ENCODE data around the gene OR51L1.

OR51L1 gene

DNA sequence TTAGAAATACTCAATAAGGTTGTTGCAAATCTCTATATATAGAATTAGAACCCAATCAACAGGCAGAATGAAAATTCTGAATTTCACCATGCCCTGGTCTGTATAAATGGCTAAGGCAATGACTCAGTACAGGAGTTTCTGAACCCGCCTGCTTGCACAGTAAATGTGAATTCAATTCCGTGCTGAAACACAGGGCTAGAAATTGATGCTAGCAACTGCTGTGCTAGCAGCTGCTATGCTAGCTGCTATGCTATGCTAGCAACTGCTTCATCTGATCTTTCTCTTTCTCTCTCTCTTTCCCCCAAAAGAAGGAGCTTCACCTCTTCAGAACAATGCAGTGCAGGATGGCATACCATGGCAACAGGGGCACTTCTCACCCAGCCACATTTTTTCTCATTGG, 42.0 kb downstream of the OR51L1 start:
- Histone ChIP-seq H3F3A (ENCODE audit: low read depth) (no peaks in the 10 kb centered on the region), H3K79me2 (ENCODE audit: insufficient read depth, low read length) (no peaks in the 10 kb centered on the region), H3K9me2 (replicated peaks; ENCODE audit: low read depth, low read length) (no peaks in the 10 kb centered on the region), H3K4me2 (ENCODE audit: low read depth, low read length, poor library complexity, severe bottlenecking) (no peak overlapping the region), H2AFZ (ENCODE audit: low read length) (no peak overlapping the region), H3K27me3 (ENCODE audit: insufficient read depth, low read length, poor library complexity, severe bottlenecking) (no peaks in the 10 kb centered on the region), H3K9me3 (ENCODE audit: insufficient read depth, low read depth, low read length) (no peaks in the 10 kb centered on the region), H3K36me3 (ENCODE audit: insufficient read depth, low read length) (no peaks in the 10 kb centered on the region), H4K20me1 (ENCODE audit: insufficient read depth, low read length, poor library complexity, severe bottlenecking) (no peaks in the 10 kb centered on the region), H3K9ac (ENCODE audit: low read depth, low read length, poor library complexity, severe bottlenecking) (no peak overlapping the region), H3K4me1 (ENCODE audit: insufficient read depth, low read length, poor library complexity, severe bottlenecking) (no peaks in the 10 kb centered on the region), H3K4me3 (ENCODE audit: low read length, poor library complexity, severe bottlenecking) (no peak overlapping the region)
- TF ChIP-seq, protein P1, sequence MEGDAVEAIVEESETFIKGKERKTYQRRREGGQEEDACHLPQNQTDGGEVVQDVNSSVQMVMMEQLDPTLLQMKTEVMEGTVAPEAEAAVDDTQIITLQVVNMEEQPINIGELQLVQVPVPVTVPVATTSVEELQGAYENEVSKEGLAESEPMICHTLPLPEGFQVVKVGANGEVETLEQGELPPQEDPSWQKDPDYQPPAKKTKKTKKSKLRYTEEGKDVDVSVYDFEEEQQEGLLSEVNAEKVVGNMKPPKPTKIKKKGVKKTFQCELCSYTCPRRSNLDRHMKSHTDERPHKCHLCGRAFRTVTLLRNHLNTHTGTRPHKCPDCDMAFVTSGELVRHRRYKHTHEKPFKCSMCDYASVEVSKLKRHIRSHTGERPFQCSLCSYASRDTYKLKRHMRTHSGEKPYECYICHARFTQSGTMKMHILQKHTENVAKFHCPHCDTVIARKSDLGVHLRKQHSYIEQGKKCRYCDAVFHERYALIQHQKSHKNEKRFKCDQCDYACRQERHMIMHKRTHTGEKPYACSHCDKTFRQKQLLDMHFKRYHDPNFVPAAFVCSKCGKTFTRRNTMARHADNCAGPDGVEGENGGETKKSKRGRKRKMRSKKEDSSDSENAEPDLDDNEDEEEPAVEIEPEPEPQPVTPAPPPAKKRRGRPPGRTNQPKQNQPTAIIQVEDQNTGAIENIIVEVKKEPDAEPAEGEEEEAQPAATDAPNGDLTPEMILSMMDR (conservative IDR thresholded peaks at IDR 0.05; ENCODE audit: low read length), result no peak
- no peak for TF ChIP-seq EZH2phosphoT487 (IDR thresholded peaks at IDR 0.05; ENCODE audit: borderline replicate concordance)

DNA sequence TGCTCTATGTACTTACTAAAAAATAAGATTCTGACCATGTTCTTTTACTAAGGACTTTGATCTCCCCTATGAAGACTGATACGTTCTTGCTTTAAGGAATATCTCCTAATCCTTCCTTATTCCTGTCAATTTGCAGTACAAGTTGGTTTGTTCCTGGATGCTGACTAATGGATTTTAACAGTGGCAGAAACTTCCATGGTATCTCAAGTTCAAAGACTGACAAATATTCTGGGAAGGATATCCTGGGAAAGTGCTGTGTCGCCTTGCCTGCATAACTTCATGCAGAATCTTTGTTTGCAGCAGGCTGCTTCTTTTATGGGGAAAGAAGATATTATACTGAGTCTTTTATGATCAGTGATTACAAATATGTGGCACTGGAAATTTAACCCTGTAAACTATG, 43.3 kb downstream of the OR51L1 start:
- Histone ChIP-seq H3K9me2 (replicated peaks; ENCODE audit: low read depth, low read length) (no peaks in the 10 kb centered on the region), H3K79me2 (ENCODE audit: insufficient read depth, low read length) (no peaks in the 10 kb centered on the region), H3K9me3 (ENCODE audit: insufficient read depth, low read depth, low read length) (no peaks in the 10 kb centered on the region), H3K4me3 (ENCODE audit: low read length, poor library complexity, severe bottlenecking) (no peak overlapping the region), H2AFZ (ENCODE audit: low read length) (no peak overlapping the region), H3F3A (ENCODE audit: low read depth) (no peaks in the 10 kb centered on the region), H4K20me1 (ENCODE audit: insufficient read depth, low read length, poor library complexity, severe bottlenecking) (no peaks in the 10 kb centered on the region), H3K9ac (ENCODE audit: low read depth, low read length, poor library complexity, severe bottlenecking) (no peak overlapping the region), H3K4me2 (ENCODE audit: low read depth, low read length, poor library complexity, severe bottlenecking) (no peak overlapping the region), H3K4me1 (ENCODE audit: insufficient read depth, low read length, poor library complexity, severe bottlenecking) (no peaks in the 10 kb centered on the region), H3K36me3 (ENCODE audit: insufficient read depth, low read length) (no peaks in the 10 kb centered on the region), H3K27me3 (ENCODE audit: insufficient read depth, low read length, poor library complexity, severe bottlenecking) (no peaks in the 10 kb centered on the region)
- no peak for TF ChIP-seq EZH2phosphoT487 (IDR thresholded peaks at IDR 0.05; ENCODE audit: borderline replicate concordance)
- TF ChIP-seq, protein P1 (conservative IDR thresholded peaks at IDR 0.05; ENCODE audit: low read length), result no peak

DNA sequence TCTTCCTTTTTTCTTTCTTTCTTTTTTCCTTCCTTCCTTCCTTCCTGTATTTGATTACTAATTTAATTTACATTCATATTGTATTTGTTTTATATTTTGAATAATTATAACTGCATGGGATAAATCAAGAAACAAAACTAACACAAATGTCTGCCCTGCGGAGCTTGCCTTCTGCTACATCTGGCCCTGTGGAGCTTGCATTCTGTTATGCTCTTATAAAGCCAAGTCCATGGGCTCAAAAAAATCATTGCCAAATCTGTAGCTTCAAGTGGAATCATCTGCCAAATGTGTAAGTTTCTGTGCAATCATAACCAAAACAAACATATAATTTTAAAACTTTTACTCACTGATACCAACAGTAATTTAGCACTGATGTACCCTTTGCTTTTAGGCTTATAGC, 43.7 kb downstream of the OR51L1 start:
- Histone ChIP-seq H3K4me2 (ENCODE audit: low read depth, low read length, poor library complexity, severe bottlenecking) (no peak overlapping the region), H3F3A (ENCODE audit: low read depth) (no peaks in the 10 kb centered on the region), H3K4me1 (ENCODE audit: insufficient read depth, low read length, poor library complexity, severe bottlenecking) (no peaks in the 10 kb centered on the region), H2AFZ (ENCODE audit: low read length) (no peak overlapping the region), H3K27me3 (ENCODE audit: insufficient read depth, low read length, poor library complexity, severe bottlenecking) (no peaks in the 10 kb centered on the region), H3K79me2 (ENCODE audit: insufficient read depth, low read length) (no peaks in the 10 kb centered on the region), H3K9ac (ENCODE audit: low read depth, low read length, poor library complexity, severe bottlenecking) (no peak overlapping the region), H4K20me1 (ENCODE audit: insufficient read depth, low read length, poor library complexity, severe bottlenecking) (no peaks in the 10 kb centered on the region), H3K36me3 (ENCODE audit: insufficient read depth, low read length) (no peaks in the 10 kb centered on the region), H3K9me3 (ENCODE audit: insufficient read depth, low read depth, low read length) (no peaks in the 10 kb centered on the region), H3K4me3 (ENCODE audit: low read length, poor library complexity, severe bottlenecking) (no peak overlapping the region), H3K9me2 (replicated peaks; ENCODE audit: low read depth, low read length) (no peaks in the 10 kb centered on the region)
- TF ChIP-seq EZH2phosphoT487 (IDR thresholded peaks at IDR 0.05; ENCODE audit: borderline replicate concordance), result no peak
- TF ChIP-seq, protein P1 (conservative IDR thresholded peaks at IDR 0.05; ENCODE audit: low read length), result no peak

All from Loucy (cell line).